ENCODE measurements around the gene NINJ2. TPM values are rescaled to one million over a fixed set of nuclear protein-coding genes. Genes with fewer than 3 reads are reported as not detected.

NINJ2 gene
- total RNA-seq, 4 donors from 2014 or later: 0.97 to 5.4 (median 2.3) TPM; not detected in 1

GRCh38 chr12:544941-545635 is 118.2 kb downstream of the NINJ2 start:
- TF ChIP-seq POLR2A (IDR thresholded peaks at IDR 0.05): no peak
- DNase-seq: no peak
- intact Hi-C loops (cut with DNase I; ENCODE audit: low total_unique reads): loop anchor here (5.0 kb wide), 1 partner anchor 103 kb away; no protein-coding TSS in a partner anchor
- H3K36me3 ChIP-seq: no peaks in the 10 kb centered on the region
- H3K27ac ChIP-seq: no peak overlapping the region
- H3K4me3 ChIP-seq: no peak overlapping the region
- H3K9me3 ChIP-seq: no peaks in the 10 kb centered on the region
- H3K27me3 ChIP-seq: no peaks in the 10 kb centered on the region
- no peaks in the 10 kb centered on the region for H3K4me1 ChIP-seq

GRCh38 chr12:544142-544541 is 119.1 kb downstream of the NINJ2 start:
- H3K27me3 ChIP-seq: no peaks in the 10 kb centered on the region
- no peak overlapping the region for H3K4me3 ChIP-seq
- H3K36me3 ChIP-seq: no peaks in the 10 kb centered on the region
- TF ChIP-seq CTCF (IDR thresholded peaks at IDR 0.05) (no peak), POLR2A (IDR thresholded peaks at IDR 0.05) (no peak)
- no peak overlapping the region for H3K27ac ChIP-seq
- no peaks in the 10 kb centered on the region for H3K9me3 ChIP-seq
- no peak for DNase-seq
- no peaks in the 10 kb centered on the region for H3K4me1 ChIP-seq
- intact Hi-C loops (cut with DNase I; ENCODE audit: low total_unique reads): no loop called here

- H3K4me1 ChIP-seq: no peaks in the 10 kb centered on the region
- no peak overlapping the region for H3K4me3 ChIP-seq
- TF ChIP-seq POLR2A (IDR thresholded peaks at IDR 0.05) (no peak), CTCF (IDR thresholded peaks at IDR 0.05) (no peak)
- no peak for DNase-seq
- H3K9me3 ChIP-seq: no peaks in the 10 kb centered on the region
- intact Hi-C loops (cut with DNase I; ENCODE audit: low total_unique reads): no loop called here
- H3K27me3 ChIP-seq: no peaks in the 10 kb centered on the region
- H3K27ac ChIP-seq: no peak overlapping the region
- H3K36me3 ChIP-seq: no peaks in the 10 kb centered on the region
Observed at GRCh38 chr12:543114-543451, 120.2 kb downstream of the NINJ2 start.

- H3K36me3 ChIP-seq: no peaks in the 10 kb centered on the region
- H3K9me3 ChIP-seq: no peaks in the 10 kb centered on the region
- H3K27ac ChIP-seq: no peak overlapping the region
- TF ChIP-seq CTCF (IDR thresholded peaks at IDR 0.05): no peak
- no peak for TF ChIP-seq POLR2A (IDR thresholded peaks at IDR 0.05)
- H3K4me3 ChIP-seq: no peak overlapping the region
- no peaks in the 10 kb centered on the region for H3K27me3 ChIP-seq
- intact Hi-C loops (cut with DNase I; ENCODE audit: low total_unique reads): no loop called here
- H3K4me1 ChIP-seq: no peaks in the 10 kb centered on the region
- no peak for DNase-seq
Observed at GRCh38 chr12:542395-543113, 120.7 kb downstream of the NINJ2 start.

- Histone ChIP-seq H3K4me1 (no peaks in the 10 kb centered on the region), H3K9me3 (no peaks in the 10 kb centered on the region), H3K27me3 (no peaks in the 10 kb centered on the region), H3K4me3 (no peak overlapping the region), H3K36me3 (no peaks in the 10 kb centered on the region), H3K27ac (no peak overlapping the region)
- DNase-seq: no peak
- TF ChIP-seq CTCF (IDR thresholded peaks at IDR 0.05) (no peak), POLR2A (IDR thresholded peaks at IDR 0.05) (no peak)
- intact Hi-C loops (cut with DNase I; ENCODE audit: low total_unique reads): no loop called here
Observed at GRCh38 chr12:541676-542324, 121.4 kb downstream of the NINJ2 start.
